ENCODE results near the gene VWA5A. TPM values are rescaled to one million over a fixed set of nuclear protein-coding genes. Genes with fewer than 3 reads are reported as not detected.
A peak's percentile ranks its signal among the peaks of the same experiment; 100 is the strongest.

VWA5A gene
- total RNA-seq, 1 donor from 2014 or later = 6.1 TPM

GRCh38 chr11:124195189-124195734 lies 80.0 kb downstream of the VWA5A start:
- TF ChIP-seq CTCF (conservative IDR thresholded peaks at IDR 0.05) = peak; percentile 79
- peaks cover 5% of the 10 kb centered on the region for H3K9me3 Mint-ChIP-seq
- no peaks in the 10 kb centered on the region for H3K36me3 Mint-ChIP-seq (ENCODE audit: low read depth)
- peak; percentile 53 for DNase-seq (ENCODE audit: low read depth, low spot score)
- H3K4me3 Mint-ChIP-seq = no peak overlapping the region
- no peaks in the 10 kb centered on the region for H3K27me3 Mint-ChIP-seq (ENCODE audit: low read depth)
- no peak overlapping the region for H3K27ac Mint-ChIP-seq (ENCODE audit: unreplicated experiment)
- peaks cover 2% of the 10 kb centered on the region for H3K4me1 Mint-ChIP-seq

Other genes starting within 250 kb of the VWA5A start
- gene TMEM225, start 229.8 kb upstream of the VWA5A start, total RNA-seq = not detected in 2 replicates
- not detected in 2 replicates for gene OR8D4, start 213.3 kb upstream of the VWA5A start, total RNA-seq
- not detected in 2 replicates for gene OR4D5, start 175.8 kb upstream of the VWA5A start, total RNA-seq
- not detected in 2 replicates for gene OR6T1, start 171.6 kb upstream of the VWA5A start, total RNA-seq
- gene OR10S1, start 137.7 kb upstream of the VWA5A start, total RNA-seq = not detected in 2 replicates
- gene OR10G6, start 120.3 kb upstream of the VWA5A start, total RNA-seq = not detected in 2 replicates
- gene OR10G4, start 102.5 kb upstream of the VWA5A start, total RNA-seq = not detected in 2 replicates
- not detected in 2 replicates for gene OR10G9, start 92.4 kb upstream of the VWA5A start, total RNA-seq
- gene OR10G8, start 88.7 kb upstream of the VWA5A start, total RNA-seq = not detected in 2 replicates
- not detected in 2 replicates for gene OR10G7, start 74.1 kb upstream of the VWA5A start, total RNA-seq
- gene OR10D3, start 67.9 kb downstream of the VWA5A start, total RNA-seq = not detected in 2 replicates
- gene OR8G1, start 125.6 kb downstream of the VWA5A start, total RNA-seq = not detected in 2 replicates
- not detected in 2 replicates for gene OR8G5, start 140.9 kb downstream of the VWA5A start, total RNA-seq
- gene OR8D1, start 198.5 kb downstream of the VWA5A start, total RNA-seq = not detected in 2 replicates
- not detected in 2 replicates for gene OR8D2, start 204.7 kb downstream of the VWA5A start, total RNA-seq